Peyer's patch (tissue), 4 donors: Measurements from ENCODE around the gene SESTD1. TPM values are rescaled to one million over a fixed set of nuclear protein-coding genes. Genes with fewer than 3 reads are reported as not detected.
"Not testable (repeated sequence)": the region's sequence is repeated elsewhere in the genome, so short reads cannot be mapped to it uniquely, and the experiment has no call there.

ENCODE experiments used
- DNase-seq, 3 donors: peaks; one replicate each; pipeline ENCODE4 v3.0.0-alpha.2; 2017 to 2019
- H3K27ac ChIP-seq, 4 donors: fragments of 200-600 bp; sonication (generic); one replicate each; pipeline ENCODE4 v1.5.1; 2016 to 2019
- H3K27me3 ChIP-seq, 2 donors: fragments of 200-600 bp; sonication (generic); one replicate each; pipeline ENCODE4 v1.5.1; 2019
- H3K36me3 ChIP-seq, 3 donors: fragments of 200-600 bp; sonication (generic); one replicate each; pipeline ENCODE4 v1.5.1; 2016 to 2019
- H3K4me1 ChIP-seq, 4 donors: fragments of 200-600 bp; sonication (generic); one replicate each; pipeline ENCODE4 v1.5.1; 2016 to 2019
- H3K4me3 ChIP-seq, 4 donors: fragments of 200-600 bp; sonication (generic); 1 replicate in 3 of 4; 2 replicates in 1 of 4; pipeline ENCODE4 v1.5.1; 2016 to 2019; ENCODE audit warnings: mild to moderate bottlenecking in 1 of 4
- H3K9me3 ChIP-seq, 4 donors: fragments of 200-600 bp; sonication (generic); one replicate each; pipeline ENCODE4 v1.5.1; 2016 to 2019; ENCODE audit warnings: mild to moderate bottlenecking in 1 of 4
- CTCF ChIP-seq, 6 experiments: fragments of 450-650 bp in 4 of 6; fragments of 200-600 bp in 2 of 6; sonication (generic) in 1 of 6; IDR thresholded peaks; one replicate each; pipeline ENCODE4 v1.5.1; 2017 to 2019; ENCODE audit warnings: antibody characterized with exemption in 6 of 6, mild to moderate bottlenecking in 3 of 6, moderate library complexity in 1 of 6
- POLR2A ChIP-seq, 2 donors: fragments of 450-650 bp; IDR thresholded peaks; one replicate each; pipeline ENCODE4 v1.5.1; 2017; ENCODE audit warnings: antibody characterized with exemption in 2 of 2, mild to moderate bottlenecking in 2 of 2, moderate library complexity in 2 of 2
- total RNA-seq, 4 donors: library from RNA; depleted of rRNA; stranded (reverse); fragments of >200 nt; gene quantifications; one replicate each; pipeline ENCODE4 v1.1.0, GENCODE V29; 2016

Gene SESTD1
- total RNA-seq, 4 donors from 2014 or later, result 19.3 to 66.0 (median 39.6) TPM

GRCh38 chr2:179068991-179069643, 195.5 kb downstream of the SESTD1 start:
- TF ChIP-seq CTCF (IDR thresholded peaks at IDR 0.05), result no peak
- TF ChIP-seq POLR2A (IDR thresholded peaks at IDR 0.05), result no peak
- Histone ChIP-seq H3K9me3 (no peaks in the 10 kb centered on the region), H3K4me3 (no peak overlapping the region), H3K27ac (no peak overlapping the region), H3K27me3 (no peaks in the 10 kb centered on the region), H3K4me1 (no peaks in the 10 kb centered on the region), H3K36me3 (no peaks in the 10 kb centered on the region)
- DNase-seq, result peak in 1 of 3 donors; percentile 58

GRCh38 chr2:179059026-179059700, 205.5 kb downstream of the SESTD1 start:
- no peak for DNase-seq
- no peak overlapping the region for H3K4me3 ChIP-seq
- no peak for TF ChIP-seq CTCF (IDR thresholded peaks at IDR 0.05)
- TF ChIP-seq POLR2A (IDR thresholded peaks at IDR 0.05), result no peak
- H3K4me1 ChIP-seq, result no peaks in the 10 kb centered on the region
- no peaks in the 10 kb centered on the region for H3K36me3 ChIP-seq
- H3K27me3 ChIP-seq, result no peaks in the 10 kb centered on the region
- H3K9me3 ChIP-seq, result no peaks in the 10 kb centered on the region
- H3K27ac ChIP-seq, result peak overlapping the region in 1 of 4 donors; percentile 1

- H3K4me1 ChIP-seq, result no peaks in the 10 kb centered on the region
- no peak overlapping the region for H3K27ac ChIP-seq
- H3K27me3 ChIP-seq, result no peaks in the 10 kb centered on the region
- no peaks in the 10 kb centered on the region for H3K36me3 ChIP-seq
- TF ChIP-seq CTCF (IDR thresholded peaks at IDR 0.05) (no peak), POLR2A (IDR thresholded peaks at IDR 0.05) (no peak)
- no peak overlapping the region for H3K4me3 ChIP-seq
- H3K9me3 ChIP-seq, result no peaks in the 10 kb centered on the region
- no peak for DNase-seq
Measured at GRCh38 chr2:179057737-179058136, 206.9 kb downstream of the SESTD1 start.

- not testable (repeated sequence) for H3K9me3 ChIP-seq, H3K36me3 ChIP-seq, DNase-seq, H3K4me3 ChIP-seq, H3K27me3 ChIP-seq, H3K27ac ChIP-seq, H3K4me1 ChIP-seq
Measured at GRCh38 chr2:179053568-179053967, 211.1 kb downstream of the SESTD1 start.

Other genes starting within 250 kb of the SESTD1 start
- gene CCDC141, start 214.7 kb downstream of the SESTD1 start, total RNA-seq, result 10 to 100 TPM in 1 of 4 donors, 1 to 10 TPM in 3; 1.1 to 11.6 (median 5.0) TPM